Mesodermal cell (in vitro differentiated cells): ENCODE results near the gene FAAP100.

Experiments used
- H3K27ac ChIP-seq: 2 replicates; pipeline ENCODE4 v1.7.0; 2013; ENCODE audit warnings: mild to moderate bottlenecking, low read depth, low read length, moderate library complexity; ENCODE audit not compliant: severe bottlenecking
- H3K36me3 ChIP-seq: 2 replicates; pipeline ENCODE4 v1.7.1; 2013; ENCODE audit warnings: mild to moderate bottlenecking, low read length, moderate library complexity; ENCODE audit not compliant: control insufficient read depth, insufficient read depth
- H3K4me1 ChIP-seq: one replicate; pipeline ENCODE4 v1.7.1; 2013; ENCODE audit warnings: mild to moderate bottlenecking, low read length; ENCODE audit not compliant: insufficient read depth, control insufficient read depth, poor library complexity, severe bottlenecking
- H3K4me3 ChIP-seq: 2 replicates; pipeline ENCODE4 v1.7.0; 2013; ENCODE audit warnings: low read length, control low read depth, mild to moderate bottlenecking; ENCODE audit not compliant: insufficient read depth, poor library complexity, severe bottlenecking; ENCODE audit errors: extremely low read depth
- H3K9me3 ChIP-seq: 2 replicates; pipeline ENCODE4 v1.7.1; 2013; ENCODE audit warnings: mild to moderate bottlenecking, low read length, moderate library complexity; ENCODE audit not compliant: control insufficient read depth
- WGBS, 2 experiments: methylation state at CpG; one replicate each; pipeline ENCODE4 v1.1.5; 2013; ENCODE audit warnings: missing lambda C conversion rate in 2 of 2; ENCODE audit not compliant: insufficient coverage in 2 of 2; 5-methylcytosine and 5-hydroxymethylcytosine counted together

Gene FAAP100

GRCh38 chr17:81583589-81584342 lies 31.6 kb upstream of the FAAP100 start:
- Histone ChIP-seq H3K9me3 (no peaks in the 10 kb centered on the region), H3K4me3 (no peak overlapping the region), H3K36me3 (peaks cover 88% of the 10 kb centered on the region), H3K4me1 (peaks cover 56% of the 10 kb centered on the region), H3K27ac (no peak overlapping the region)
- WGBS, 2 experiments: 95 to 100% methylated on average over 3 to 4 of the region's 6 CpGs

- Histone ChIP-seq H3K9me3 (no peaks in the 10 kb centered on the region), H3K36me3 (peaks cover 88% of the 10 kb centered on the region), H3K4me3 (no peak overlapping the region), H3K27ac (peak overlapping the region; percentile 16), H3K4me1 (peaks cover 66% of the 10 kb centered on the region)
- 98 to 99% methylated on average over 11 of the region's 12 CpGs for WGBS, 2 experiments
Observed at GRCh38 chr17:81582749-81583148, 30.6 kb upstream of the FAAP100 start.

GRCh38 chr17:81582341-81582740 lies 30.2 kb upstream of the FAAP100 start:
- H3K9me3 ChIP-seq: no peaks in the 10 kb centered on the region
- WGBS, 2 experiments: 92 to 100% methylated on average over 3 to 5 of the region's 5 CpGs
- no peak overlapping the region for H3K4me3 ChIP-seq
- peak overlapping the region; percentile 16 for H3K27ac ChIP-seq
- H3K36me3 ChIP-seq: peaks cover 88% of the 10 kb centered on the region
- H3K4me1 ChIP-seq: peaks cover 70% of the 10 kb centered on the region

- WGBS, 2 experiments: 94 to 99% methylated on average over 5 to 8 of the region's 8 CpGs
- Histone ChIP-seq H3K4me3 (no peak overlapping the region), H3K27ac (peak overlapping the region; percentile 16), H3K4me1 (peaks cover 74% of the 10 kb centered on the region), H3K36me3 (peaks cover 82% of the 10 kb centered on the region), H3K9me3 (no peaks in the 10 kb centered on the region)
Observed at GRCh38 chr17:81581758-81582157, 29.6 kb upstream of the FAAP100 start.

GRCh38 chr17:81580481-81580880 lies 28.3 kb upstream of the FAAP100 start:
- Histone ChIP-seq H3K4me3 (no peak overlapping the region), H3K4me1 (peaks cover 76% of the 10 kb centered on the region), H3K36me3 (peaks cover 79% of the 10 kb centered on the region), H3K9me3 (no peaks in the 10 kb centered on the region), H3K27ac (peak overlapping the region; percentile 5)
- WGBS, 2 experiments: 95 to 98% methylated on average over 6 of the region's 6 CpGs

GRCh38 chr17:81579821-81580321 lies 27.7 kb upstream of the FAAP100 start:
- Histone ChIP-seq H3K4me3 (no peak overlapping the region), H3K9me3 (no peaks in the 10 kb centered on the region), H3K27ac (peak overlapping the region; percentile 5), H3K36me3 (peaks cover 81% of the 10 kb centered on the region), H3K4me1 (peaks cover 80% of the 10 kb centered on the region)
- 83 to 88% methylated on average over 4 to 10 of the region's 10 CpGs for WGBS, 2 experiments

GRCh38 chr17:81579298-81579697 lies 27.1 kb upstream of the FAAP100 start:
- no peak overlapping the region for H3K27ac ChIP-seq
- H3K4me1 ChIP-seq: peaks cover 83% of the 10 kb centered on the region
- H3K9me3 ChIP-seq: no peaks in the 10 kb centered on the region
- H3K36me3 ChIP-seq: peaks cover 85% of the 10 kb centered on the region
- 96 to 98% methylated on average over 6 of the region's 6 CpGs for WGBS, 2 experiments
- H3K4me3 ChIP-seq: no peak overlapping the region

- H3K36me3 ChIP-seq: peaks cover 85% of the 10 kb centered on the region
- H3K4me3 ChIP-seq: no peak overlapping the region
- 97 to 100% methylated on average over 4 of the region's 6 CpGs for WGBS, 2 experiments
- peak overlapping the region; percentile 82 for H3K27ac ChIP-seq
- no peaks in the 10 kb centered on the region for H3K9me3 ChIP-seq
- H3K4me1 ChIP-seq: peaks cover 83% of the 10 kb centered on the region
Observed at GRCh38 chr17:81578561-81579225, 26.5 kb upstream of the FAAP100 start.

GRCh38 chr17:81578038-81578441 lies 25.9 kb upstream of the FAAP100 start:
- no peaks in the 10 kb centered on the region for H3K9me3 ChIP-seq
- 95 to 97% methylated on average over 9 to 10 of the region's 10 CpGs for WGBS, 2 experiments
- H3K36me3 ChIP-seq: peaks cover 85% of the 10 kb centered on the region
- peaks cover 78% of the 10 kb centered on the region for H3K4me1 ChIP-seq
- H3K4me3 ChIP-seq: no peak overlapping the region
- H3K27ac ChIP-seq: peak overlapping the region; percentile 82

- peak overlapping the region; percentile 82 for H3K27ac ChIP-seq
- H3K36me3 ChIP-seq: peaks cover 85% of the 10 kb centered on the region
- H3K4me1 ChIP-seq: peaks cover 72% of the 10 kb centered on the region
- H3K9me3 ChIP-seq: no peaks in the 10 kb centered on the region
- H3K4me3 ChIP-seq: no peak overlapping the region
- 94 to 98% methylated on average over 8 to 11 of the region's 11 CpGs for WGBS, 2 experiments
Observed at GRCh38 chr17:81577278-81578000, 25.3 kb upstream of the FAAP100 start.
